Body of pancreas (tissue), 4 donors: ENCODE results near the gene SNRNP27. TPM values are rescaled to one million over a fixed set of nuclear protein-coding genes. Genes with fewer than 3 reads are reported as not detected.
"Not testable (repeated sequence)": the region's sequence is repeated elsewhere in the genome, so short reads cannot be mapped to it uniquely, and the experiment has no call there.

ENCODE experiments used
- ATAC-seq: fragments of 150-250 bp; one replicate; pipeline ENCODE4 v1.9.1; 2016
- DNase-seq, 4 donors: peaks; one replicate each; pipeline ENCODE4 v3.0.0-alpha.2; 2019
- H3K27ac ChIP-seq, 4 donors: fragments of 200-600 bp; sonication (generic); 1 replicate in 3 of 4; 2 replicates in 1 of 4; pipeline versions ENCODE4 v1.5.1 to v1.6.1; 2016 to 2019; ENCODE audit warnings: mild to moderate bottlenecking in 1 of 4, mixed read lengths in 1 of 4, moderate library complexity in 1 of 4
- H3K27me3 ChIP-seq, 2 donors: fragments of 200-600 bp; sonication (generic); one replicate each; pipeline ENCODE4 v1.6.0; 2016; ENCODE audit warnings: mild to moderate bottlenecking in 1 of 2
- H3K36me3 ChIP-seq, 2 donors: fragments of 200-600 bp; sonication (generic); replicated peaks in 1 of 2; 2 replicates each; pipeline ENCODE4 v1.5.1; 2016; ENCODE audit warnings: low read depth in 2 of 2; ENCODE audit not compliant: insufficient read depth in 1 of 2
- H3K4me1 ChIP-seq: fragments of 200-600 bp; sonication (generic); one replicate; pipeline ENCODE4 v1.6.0; 2016
- H3K4me3 ChIP-seq, 2 donors: fragments of 200-600 bp; sonication (generic); 1 replicate in 1 of 2; 2 replicates in 1 of 2; pipeline ENCODE4 v1.5.1; 2016 to 2019
- H3K9me3 ChIP-seq, 3 donors: fragments of 200-600 bp; sonication (generic); 1 replicate in 2 of 3; 2 replicates in 1 of 3; pipeline ENCODE4 v1.5.1; 2016
- POLR2A ChIP-seq, 3 donors: fragments of 450-650 bp; IDR thresholded peaks; one replicate each; pipeline ENCODE4 v1.6.1; 2016; ENCODE audit warnings: antibody characterized with exemption in 3 of 3, mild to moderate bottlenecking in 2 of 3
- WGBS, 2 donors: methylation state at CpG; one replicate each; pipeline ENCODE4 v1.1.5; 2017; 5-methylcytosine and 5-hydroxymethylcytosine counted together
- intact Hi-C: fragments of 100-400 bp; cut with DNase I; formaldehyde crosslinking; loops from one replicate; pipeline ENCODE4 v1.15.1; 2023
- total RNA-seq, 2 donors: library from RNA; depleted of rRNA; stranded (reverse); fragments of >200 nt; gene quantifications; one replicate each; pipeline ENCODE4 v1.1.0, GENCODE V29; 2016
- TF ChIP-seq, protein P1 (sequence below), 7 experiments: fragments of 450-650 bp in 4 of 7; fragments of 200-600 bp in 3 of 7; sonication (generic) in 3 of 7; IDR thresholded peaks; one replicate each; pipeline ENCODE4 v1.5.1; 2016 to 2019; ENCODE audit warnings: antibody characterized with exemption in 7 of 7

Gene SNRNP27
- total RNA-seq, 2 donors from 2014 or later: 28.0 to 34.0 TPM

DNA sequence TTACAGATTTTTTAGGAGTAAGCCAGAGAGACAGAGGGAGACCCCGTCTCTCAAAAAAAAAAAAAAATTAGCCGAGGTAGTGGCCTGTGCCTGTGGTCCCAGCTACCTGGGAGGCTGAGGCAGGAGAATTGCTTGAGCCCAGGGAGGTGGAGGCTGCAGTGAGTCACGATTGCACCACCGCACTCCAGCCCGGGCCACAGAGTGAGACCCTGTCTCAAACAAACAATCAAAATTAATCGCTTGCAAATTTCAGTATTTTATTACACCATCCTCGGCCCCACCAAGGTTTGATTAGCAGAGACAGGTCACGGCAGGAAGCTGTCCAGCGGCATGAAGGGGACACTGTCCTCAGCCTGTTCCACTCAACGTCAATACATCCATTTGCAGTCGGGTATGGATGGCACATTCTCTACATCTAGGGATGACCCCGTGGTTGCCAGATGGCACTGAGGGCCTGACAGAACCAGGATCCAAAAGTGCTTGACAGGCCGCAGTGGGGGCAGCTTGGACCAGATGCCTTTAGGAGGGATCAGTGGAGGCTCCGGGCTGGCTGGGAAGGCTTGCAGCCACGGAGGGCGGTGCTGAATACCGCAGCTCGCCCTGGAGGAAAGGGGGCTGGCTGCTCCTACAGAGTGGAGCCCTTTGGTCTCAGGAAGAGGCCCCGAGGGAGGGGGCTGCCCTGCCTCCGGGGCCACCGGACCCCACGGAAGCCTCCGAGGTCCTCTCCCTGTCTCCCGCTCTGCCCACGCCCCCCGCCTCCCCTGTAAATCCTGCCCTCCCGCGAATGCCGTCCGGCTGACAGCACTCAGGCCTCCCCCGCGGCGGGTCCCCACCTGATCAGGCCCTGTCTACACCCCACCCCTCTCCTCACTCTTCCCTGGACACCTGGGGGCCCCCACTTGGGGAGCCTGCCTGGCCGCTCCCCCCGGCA is 54.5 kb downstream of the SNRNP27 start:
- no peaks in the 10 kb centered on the region for H3K27me3 ChIP-seq
- 56 to 72% methylated on average over 16 to 32 of the region's 35 CpGs for WGBS, 2 donors
- H3K9me3 ChIP-seq: no peaks in the 10 kb centered on the region
- DNase-seq (no peak), ATAC-seq (no peak)
- H3K4me3 ChIP-seq: no peak overlapping the region
- intact Hi-C loops: no loop called here
- H3K27ac ChIP-seq: no peak overlapping the region
- TF ChIP-seq POLR2A (IDR thresholded peaks at IDR 0.05): no peak
- TF ChIP-seq, protein P1, sequence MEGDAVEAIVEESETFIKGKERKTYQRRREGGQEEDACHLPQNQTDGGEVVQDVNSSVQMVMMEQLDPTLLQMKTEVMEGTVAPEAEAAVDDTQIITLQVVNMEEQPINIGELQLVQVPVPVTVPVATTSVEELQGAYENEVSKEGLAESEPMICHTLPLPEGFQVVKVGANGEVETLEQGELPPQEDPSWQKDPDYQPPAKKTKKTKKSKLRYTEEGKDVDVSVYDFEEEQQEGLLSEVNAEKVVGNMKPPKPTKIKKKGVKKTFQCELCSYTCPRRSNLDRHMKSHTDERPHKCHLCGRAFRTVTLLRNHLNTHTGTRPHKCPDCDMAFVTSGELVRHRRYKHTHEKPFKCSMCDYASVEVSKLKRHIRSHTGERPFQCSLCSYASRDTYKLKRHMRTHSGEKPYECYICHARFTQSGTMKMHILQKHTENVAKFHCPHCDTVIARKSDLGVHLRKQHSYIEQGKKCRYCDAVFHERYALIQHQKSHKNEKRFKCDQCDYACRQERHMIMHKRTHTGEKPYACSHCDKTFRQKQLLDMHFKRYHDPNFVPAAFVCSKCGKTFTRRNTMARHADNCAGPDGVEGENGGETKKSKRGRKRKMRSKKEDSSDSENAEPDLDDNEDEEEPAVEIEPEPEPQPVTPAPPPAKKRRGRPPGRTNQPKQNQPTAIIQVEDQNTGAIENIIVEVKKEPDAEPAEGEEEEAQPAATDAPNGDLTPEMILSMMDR (IDR thresholded peaks at IDR 0.05): no peak
- H3K36me3 ChIP-seq: no peaks in the 10 kb centered on the region
- no peaks in the 10 kb centered on the region for H3K4me1 ChIP-seq

DNA sequence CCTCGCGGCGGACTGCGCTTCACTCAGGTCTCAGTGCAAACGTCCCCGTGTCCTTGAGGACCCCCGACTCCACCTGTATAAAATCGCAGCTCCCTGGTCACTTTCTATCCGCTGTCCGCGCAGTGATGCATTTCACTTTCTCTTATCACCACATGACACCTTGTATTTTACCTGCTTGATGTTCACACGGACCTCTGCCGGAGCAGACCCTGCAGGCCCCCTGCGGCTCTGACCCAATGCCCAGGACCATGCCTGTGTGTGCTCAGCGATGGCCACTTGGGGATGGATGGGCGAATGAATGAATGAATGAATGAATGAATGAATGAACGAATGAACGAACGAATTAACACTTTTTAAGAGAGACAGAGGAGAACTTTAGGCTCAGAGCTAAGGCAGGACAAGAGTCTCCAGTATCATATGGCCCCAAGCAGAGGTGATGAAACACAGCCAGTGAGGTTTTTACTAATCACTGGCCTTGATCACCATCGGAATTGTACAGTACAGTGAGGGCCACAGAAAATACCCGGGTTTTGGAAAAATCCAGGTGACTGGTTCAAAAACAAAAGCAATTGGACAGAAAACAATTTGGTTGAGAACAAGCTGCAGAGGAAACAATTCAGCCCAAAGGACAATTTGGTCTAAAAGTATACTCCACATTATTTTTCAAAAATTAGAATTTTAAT is 55.3 kb downstream of the SNRNP27 start:
- intact Hi-C loops: no loop called here
- WGBS, 2 donors: 33 to 60% methylated on average over 21 of the region's 21 CpGs
- H3K4me3 ChIP-seq: no peak overlapping the region

DNA sequence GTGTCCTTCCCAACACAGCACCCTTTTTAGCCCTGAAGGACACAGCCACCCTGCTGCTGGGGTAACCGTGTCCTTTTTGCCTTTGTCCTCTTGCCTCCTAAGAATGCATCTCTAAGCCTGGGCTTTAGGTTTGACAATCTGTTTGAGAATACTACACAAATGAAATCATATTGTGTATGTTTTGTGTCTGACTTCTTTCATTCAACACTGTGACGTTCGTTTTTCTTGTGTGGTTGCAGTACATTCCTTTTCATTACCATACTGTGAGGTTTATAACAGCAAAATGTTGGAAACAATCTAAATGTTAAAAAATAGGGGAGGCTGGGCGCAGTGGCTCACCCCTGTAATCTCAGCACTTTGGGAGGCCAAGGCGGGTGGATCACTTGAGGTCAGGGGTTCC is 56.5 kb downstream of the SNRNP27 start:
- Histone ChIP-seq H3K4me1 (no peaks in the 10 kb centered on the region), H3K4me3 (no peak overlapping the region), H3K27ac (no peak overlapping the region), H3K36me3 (no peaks in the 10 kb centered on the region), H3K27me3 (no peaks in the 10 kb centered on the region), H3K9me3 (no peaks in the 10 kb centered on the region)
- ATAC-seq (no peak), DNase-seq (no peak)
- TF ChIP-seq, protein P1 (IDR thresholded peaks at IDR 0.05): no peak
- TF ChIP-seq POLR2A (IDR thresholded peaks at IDR 0.05): no peak
- intact Hi-C loops: no loop called here
- WGBS, 2 donors: 72 to 77% methylated on average over 5 of the region's 5 CpGs

More for the DNA sequence above, 55.3 kb downstream of the SNRNP27 start:
- H3K4me1 ChIP-seq: no peaks in the 10 kb centered on the region
- no peaks in the 10 kb centered on the region for H3K27me3 ChIP-seq
- TF ChIP-seq, protein P1 (IDR thresholded peaks at IDR 0.05): no peak
- TF ChIP-seq POLR2A (IDR thresholded peaks at IDR 0.05): no peak
- no peaks in the 10 kb centered on the region for H3K36me3 ChIP-seq
- ATAC-seq (no peak), DNase-seq (no peak)
- no peaks in the 10 kb centered on the region for H3K9me3 ChIP-seq
- no peak overlapping the region for H3K27ac ChIP-seq

DNA sequence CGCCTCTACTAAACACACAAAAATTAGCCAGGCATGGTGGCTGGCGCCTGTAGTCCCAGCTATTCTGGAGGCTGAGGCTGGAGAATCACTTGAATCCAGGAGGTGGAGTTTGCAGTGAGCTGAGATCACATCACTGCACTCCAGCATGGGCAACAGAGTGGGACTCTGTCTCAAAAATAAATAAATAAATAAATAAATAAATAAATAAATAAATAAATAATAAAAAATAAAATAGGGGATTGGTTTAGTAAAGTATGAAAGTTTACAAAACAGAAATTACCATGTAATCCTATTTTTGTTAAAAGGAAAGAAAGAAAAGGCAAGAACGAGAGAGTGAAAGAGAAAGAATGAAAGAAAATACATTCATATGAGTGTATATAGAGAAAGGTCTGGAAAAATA is 56.9 kb downstream of the SNRNP27 start:
- H3K36me3 ChIP-seq, H3K9me3 ChIP-seq, H3K27me3 ChIP-seq, DNase-seq, ATAC-seq, intact Hi-C loops, H3K4me3 ChIP-seq, H3K27ac ChIP-seq, H3K4me1 ChIP-seq: not testable (repeated sequence)
- WGBS, 2 donors: 83 to 90% methylated on average over 3 of the region's 3 CpGs

DNA sequence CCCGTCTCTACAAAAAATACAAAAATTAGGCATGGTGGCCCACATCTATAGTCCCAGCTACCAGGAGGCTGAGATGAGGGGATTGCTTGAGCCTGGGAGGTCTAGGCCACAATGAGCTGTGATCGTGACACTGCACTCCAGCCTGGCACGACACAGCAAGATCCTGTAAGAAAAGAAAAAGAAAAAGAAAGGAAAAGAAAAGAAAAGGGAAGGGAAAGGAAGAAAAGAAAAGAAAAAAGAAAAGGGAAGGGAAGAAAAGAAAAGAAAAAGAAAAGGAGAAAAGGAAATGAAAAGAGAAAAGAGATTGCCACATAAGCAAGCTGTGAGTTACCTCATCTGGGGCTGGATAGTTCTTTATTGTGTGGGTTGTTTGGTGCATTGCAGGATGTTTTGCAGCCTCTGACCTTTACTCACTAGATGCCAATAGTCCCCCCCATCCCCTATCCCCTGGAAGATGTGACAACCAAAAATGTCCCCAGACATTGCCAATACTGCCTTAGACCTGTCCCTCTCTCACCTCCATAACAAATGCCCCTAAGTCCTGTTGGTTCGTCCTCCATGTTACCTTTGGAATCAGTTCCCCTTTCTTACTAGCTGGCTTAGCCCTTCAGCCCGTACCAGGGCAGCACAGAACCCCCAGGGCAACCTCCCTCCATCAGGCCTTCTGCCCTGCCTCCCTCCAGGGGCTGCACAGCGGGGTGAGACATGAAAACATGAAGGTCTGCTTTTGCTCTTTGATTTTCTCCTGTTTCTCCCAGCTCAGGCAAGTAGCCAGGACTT is 58.8 kb downstream of the SNRNP27 start:
- Histone ChIP-seq H3K4me1 (no peaks in the 10 kb centered on the region), H3K9me3 (no peaks in the 10 kb centered on the region), H3K27ac (no peak overlapping the region), H3K36me3 (no peaks in the 10 kb centered on the region), H3K27me3 (no peaks in the 10 kb centered on the region), H3K4me3 (no peak overlapping the region)
- 81 to 82% methylated on average over 6 of the region's 6 CpGs for WGBS, 2 donors
- intact Hi-C loops: no loop called here
- DNase-seq (no peak), ATAC-seq (no peak)
- TF ChIP-seq POLR2A (IDR thresholded peaks at IDR 0.05): no peak
- TF ChIP-seq, protein P1 (IDR thresholded peaks at IDR 0.05): no peak
